ENCODE measurements around the gene CRABP2. TPM values are rescaled to one million over a fixed set of nuclear protein-coding genes. Genes with fewer than 3 reads are reported as not detected.

The CRABP2 gene
- total and polyA plus RNA-seq, 2 of the 4 experiments (the other 2 are of a cell fraction): 6.3 to 15.7 TPM

DNA sequence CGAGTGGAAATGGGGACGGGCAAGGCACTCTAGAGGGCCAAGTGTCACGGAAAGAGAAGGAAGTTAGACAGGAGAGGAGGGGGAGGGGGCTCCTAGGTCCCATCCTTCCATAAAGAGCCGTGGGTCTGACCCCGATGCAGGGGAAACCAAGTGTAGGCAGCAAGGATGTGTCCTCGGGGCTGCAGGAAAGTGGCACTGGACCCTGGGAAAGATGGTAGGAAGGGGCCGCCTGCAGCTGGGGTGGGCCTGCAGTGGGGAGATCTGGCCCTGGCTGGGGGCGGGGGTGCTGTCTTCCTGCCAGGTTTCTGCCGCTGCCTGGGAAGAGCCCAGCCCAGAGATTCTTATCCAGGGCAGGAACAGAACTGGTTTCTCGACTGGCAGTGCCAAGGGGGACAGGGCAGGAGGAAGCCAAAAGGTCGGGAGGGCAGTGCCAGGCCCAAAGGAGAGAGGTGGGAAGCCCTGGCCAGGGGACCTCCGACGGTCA lies 12.9 kb downstream of the CRABP2 start:
- Histone ChIP-seq H3K36me3 (ENCODE audit: control insufficient read depth, insufficient read depth, low read length) (no peaks in the 10 kb centered on the region), H2AK5ac (ENCODE audit: low read depth, low read length) (no peak overlapping the region), H3K27ac (ENCODE audit: insufficient read depth, low read length) (no peak overlapping the region), H2BK15ac (ENCODE audit: low read depth, low read length) (no peak overlapping the region), H4K91ac (ENCODE audit: insufficient read depth, low read depth, low read length) (no peak overlapping the region), H3K9me3 (ENCODE audit: control insufficient read depth, insufficient read depth, low read length) (no peaks in the 10 kb centered on the region), H3K14ac (replicated peaks; ENCODE audit: low read depth, low read length) (no peak overlapping the region), H3K9me1 (ENCODE audit: insufficient read depth, low read length) (no peaks in the 10 kb centered on the region), H3K4me1 (ENCODE audit: control insufficient read depth, insufficient read depth, low read length) (peaks cover 6% of the 10 kb centered on the region; the same call in 1 of the 2 replicates), H3K4ac (ENCODE audit: low read depth, low read length) (no peak overlapping the region), H3K9ac (ENCODE audit: low read depth, low read length) (no peak overlapping the region), H3K56ac (ENCODE audit: extremely low read depth, insufficient read depth, low read length) (no peak overlapping the region), H3K4me2 (ENCODE audit: low read depth, low read length) (no peak overlapping the region), H3K4me3 (ENCODE audit: insufficient read depth, low read depth, low read length) (no peak overlapping the region), H4K20me1 (ENCODE audit: insufficient read depth, low read length) (no peaks in the 10 kb centered on the region), H3K23ac (ENCODE audit: low read depth, low read length) (no peak overlapping the region), H2BK120ac (ENCODE audit: low read depth, low read length) (no peak overlapping the region), H3K18ac (ENCODE audit: low read depth, low read length) (no peak overlapping the region), H2BK5ac (ENCODE audit: low read depth, low read length, poor library complexity, severe bottlenecking) (no peak overlapping the region), H3K27me3 (ENCODE audit: control insufficient read depth, insufficient read depth, low read length) (peaks cover 6% of the 10 kb centered on the region; the same call in 1 of the 2 replicates), H2AFZ (replicated peaks; ENCODE audit: low read length, poor library complexity) (no peak overlapping the region), H3K79me1 (ENCODE audit: low read depth in 1 of 2, low read length in 2 of 2) (no peaks in the 10 kb centered on the region), H2AK9ac (replicated peaks; ENCODE audit: low read depth, low read length, poor library complexity) (no peak overlapping the region), H4K5ac (ENCODE audit: low read depth, low read length) (no peak overlapping the region), H2BK20ac (ENCODE audit: low read depth, low read length) (no peak overlapping the region), H4K8ac (ENCODE audit: low read depth in 2 of 2, low read length in 2 of 2) (no peak overlapping the region)
- intact Hi-C loops (cut with micrococcal nuclease) (no loop called here), dilution Hi-C loops (cut with HindIII; ENCODE audit: low sequenced_read_pairs, unreplicated experiment) (no loop called here), in situ Hi-C loops (cut with MboI; ENCODE audit: low sequenced_read_pairs) (loop anchor here (10.0 kb wide), 1 partner anchor 192 kb away; no protein-coding TSS in a partner anchor)
- CTCF ChIA-PET: interaction anchor here (0.6 to 5.2 kb wide), 3 partner anchors 13 to 168 kb away, joined by 3 to 104 read pairs (median 54); partner anchors contain the start of genes CRABP2, ISG20L2, METTL25B and NTRK1
- WGBS, 2 experiments (ENCODE audit: extremely low coverage in 2 of 2, insufficient read length in 1 of 2): 45% methylated on average over 7 of the region's 13 CpGs; no CpG with 5 or more reads in 1 of the 2 experiments
- TF ChIP-seq MAFK (IDR thresholded peaks at IDR 0.05; ENCODE audit: low read depth, low read length) (no peak), CEBPB (IDR thresholded peaks at IDR 0.05; ENCODE audit: low read depth, low read length) (no peak), MAZ (IDR thresholded peaks at IDR 0.05; ENCODE audit: borderline replicate concordance, low read depth, low read length) (no peak), FOS (IDR thresholded peaks at IDR 0.05; ENCODE audit: low read depth, low read length) (no peak), RAD21 (IDR thresholded peaks at IDR 0.05; ENCODE audit: low read length) (no peak), CHD1 (IDR thresholded peaks at IDR 0.05; ENCODE audit: low read depth, low read length) (no peak), SMC3 (IDR thresholded peaks at IDR 0.05; ENCODE audit: low read depth, low read length) (no peak), RCOR1 (IDR thresholded peaks at IDR 0.05; ENCODE audit: insufficient replicate concordance, low read length) (no peak), BHLHE40 (IDR thresholded peaks at IDR 0.05; ENCODE audit: low read depth, low read length) (no peak), NFE2L2 (IDR thresholded peaks at IDR 0.05; ENCODE audit: low read depth, low read length) (no peak), RFX5 (IDR thresholded peaks at IDR 0.05; ENCODE audit: low read depth, low read length) (no peak), POLR2A (IDR thresholded peaks at IDR 0.05; ENCODE audit: low read depth, low read length) (no peak), MXI1 (IDR thresholded peaks at IDR 0.05; ENCODE audit: borderline replicate concordance, low read depth, low read length) (no peak)
- TF ChIP-seq, protein P1, sequence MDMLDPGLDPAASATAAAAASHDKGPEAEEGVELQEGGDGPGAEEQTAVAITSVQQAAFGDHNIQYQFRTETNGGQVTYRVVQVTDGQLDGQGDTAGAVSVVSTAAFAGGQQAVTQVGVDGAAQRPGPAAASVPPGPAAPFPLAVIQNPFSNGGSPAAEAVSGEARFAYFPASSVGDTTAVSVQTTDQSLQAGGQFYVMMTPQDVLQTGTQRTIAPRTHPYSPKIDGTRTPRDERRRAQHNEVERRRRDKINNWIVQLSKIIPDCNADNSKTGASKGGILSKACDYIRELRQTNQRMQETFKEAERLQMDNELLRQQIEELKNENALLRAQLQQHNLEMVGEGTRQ (IDR thresholded peaks at IDR 0.05; ENCODE audit: low read depth, low read length): no peak
- TF ChIP-seq, protein P2, sequence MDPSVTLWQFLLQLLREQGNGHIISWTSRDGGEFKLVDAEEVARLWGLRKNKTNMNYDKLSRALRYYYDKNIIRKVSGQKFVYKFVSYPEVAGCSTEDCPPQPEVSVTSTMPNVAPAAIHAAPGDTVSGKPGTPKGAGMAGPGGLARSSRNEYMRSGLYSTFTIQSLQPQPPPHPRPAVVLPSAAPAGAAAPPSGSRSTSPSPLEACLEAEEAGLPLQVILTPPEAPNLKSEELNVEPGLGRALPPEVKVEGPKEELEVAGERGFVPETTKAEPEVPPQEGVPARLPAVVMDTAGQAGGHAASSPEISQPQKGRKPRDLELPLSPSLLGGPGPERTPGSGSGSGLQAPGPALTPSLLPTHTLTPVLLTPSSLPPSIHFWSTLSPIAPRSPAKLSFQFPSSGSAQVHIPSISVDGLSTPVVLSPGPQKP (IDR thresholded peaks at IDR 0.05; ENCODE audit: borderline replicate concordance, low read depth, low read length): no peak
- TF ChIP-seq, protein P3, sequence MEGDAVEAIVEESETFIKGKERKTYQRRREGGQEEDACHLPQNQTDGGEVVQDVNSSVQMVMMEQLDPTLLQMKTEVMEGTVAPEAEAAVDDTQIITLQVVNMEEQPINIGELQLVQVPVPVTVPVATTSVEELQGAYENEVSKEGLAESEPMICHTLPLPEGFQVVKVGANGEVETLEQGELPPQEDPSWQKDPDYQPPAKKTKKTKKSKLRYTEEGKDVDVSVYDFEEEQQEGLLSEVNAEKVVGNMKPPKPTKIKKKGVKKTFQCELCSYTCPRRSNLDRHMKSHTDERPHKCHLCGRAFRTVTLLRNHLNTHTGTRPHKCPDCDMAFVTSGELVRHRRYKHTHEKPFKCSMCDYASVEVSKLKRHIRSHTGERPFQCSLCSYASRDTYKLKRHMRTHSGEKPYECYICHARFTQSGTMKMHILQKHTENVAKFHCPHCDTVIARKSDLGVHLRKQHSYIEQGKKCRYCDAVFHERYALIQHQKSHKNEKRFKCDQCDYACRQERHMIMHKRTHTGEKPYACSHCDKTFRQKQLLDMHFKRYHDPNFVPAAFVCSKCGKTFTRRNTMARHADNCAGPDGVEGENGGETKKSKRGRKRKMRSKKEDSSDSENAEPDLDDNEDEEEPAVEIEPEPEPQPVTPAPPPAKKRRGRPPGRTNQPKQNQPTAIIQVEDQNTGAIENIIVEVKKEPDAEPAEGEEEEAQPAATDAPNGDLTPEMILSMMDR (conservative IDR thresholded peaks at IDR 0.05; ENCODE audit: low read depth, low read length): no peak
- ATAC-seq (ENCODE audit: low read depth) (no peak), DNase-seq (no peak)
- BruUV-seq (replicated peaks): no TSS peak
- POLR2A ChIA-PET (ENCODE audit: unreplicated experiment): no interaction called here
